ENCODE results near the gene KRT80.

DNA sequence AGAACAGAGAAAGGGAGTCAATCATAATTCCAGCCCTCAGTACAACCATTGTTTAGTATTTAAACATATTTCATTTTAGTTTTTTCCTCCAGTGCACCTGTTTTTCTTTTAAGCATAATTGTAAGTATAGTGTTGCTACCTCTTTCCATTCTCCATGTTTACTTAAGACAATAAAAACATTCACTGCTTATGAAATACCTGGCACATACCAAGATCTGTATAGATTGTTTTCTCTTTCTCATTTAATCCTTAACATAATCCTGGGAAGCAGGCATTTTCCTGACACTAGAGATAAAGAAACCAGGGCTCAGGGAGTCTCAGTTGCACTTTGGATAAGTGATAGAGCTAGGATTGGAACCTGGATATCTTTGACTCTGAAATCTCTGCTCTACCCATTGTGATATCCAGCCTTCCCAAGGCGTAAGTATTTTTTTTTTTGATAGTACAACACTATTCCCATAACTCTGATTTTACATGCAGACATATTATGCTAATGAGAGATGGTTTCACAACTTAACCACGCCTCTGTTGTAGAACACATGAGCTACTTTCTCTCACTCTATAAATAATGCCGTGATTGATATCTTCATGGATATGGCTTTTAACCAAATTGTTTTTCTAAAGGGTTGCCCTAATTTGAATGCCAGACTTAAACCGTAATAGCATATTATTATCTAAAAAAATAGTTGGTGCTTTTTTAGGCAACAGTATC lies 29.4 kb upstream of the KRT80 start:
- TF ChIP-seq GTF2F1 (IDR thresholded peaks at IDR 0.05; ENCODE audit: low read length) = no peak
- TF ChIP-seq CBX5 (CRISPR knock-in tag; IDR thresholded peaks at IDR 0.05; ENCODE audit: borderline replicate concordance) = no peak
